Measurements from ENCODE around the gene ABCG5. TPM values are rescaled to one million over a fixed set of nuclear protein-coding genes. Genes with fewer than 3 reads are reported as not detected.
A peak's percentile ranks its signal among the peaks of the same experiment; 100 is the strongest.

ABCG5 gene
- total and polyA plus RNA-seq, 2 of the 4 experiments (the other 2 are of a cell fraction), result not detected

GRCh38 chr2:43832457-43832856 lies 6.2 kb downstream of the ABCG5 start:
- H4K20me1 ChIP-seq (ENCODE audit: insufficient read depth, low read length), result no peaks in the 10 kb centered on the region
- no peak overlapping the region for H3K56ac ChIP-seq (ENCODE audit: extremely low read depth, insufficient read depth, low read length)
- no peak overlapping the region for H3K27ac ChIP-seq (ENCODE audit: insufficient read depth, low read length)
- H3K9ac ChIP-seq (ENCODE audit: low read depth, low read length), result no peak overlapping the region
- 34% methylated on average over 2 of the region's 3 CpGs; no CpG with 5 or more reads in 1 of the 2 experiments for WGBS, 2 experiments (ENCODE audit: extremely low coverage in 2 of 2, insufficient read length in 1 of 2)
- no peak overlapping the region for H2BK20ac ChIP-seq (ENCODE audit: low read depth, low read length)
- BruUV-seq (replicated peaks), result no TSS peak
- H2BK5ac ChIP-seq (ENCODE audit: low read depth, low read length, poor library complexity, severe bottlenecking), result no peak overlapping the region
- no peak for DNase-seq
- H3K79me1 ChIP-seq (ENCODE audit: low read depth in 1 of 2, low read length in 2 of 2), result no peaks in the 10 kb centered on the region
- no peak overlapping the region for H3K4me2 ChIP-seq (ENCODE audit: low read depth, low read length)
- H2AFZ ChIP-seq (replicated peaks; ENCODE audit: low read length, poor library complexity), result no peak overlapping the region
- H3K4me1 ChIP-seq (ENCODE audit: control insufficient read depth, insufficient read depth, low read length), result no peaks in the 10 kb centered on the region; the same call in 1 of the 2 replicates
- H4K91ac ChIP-seq (ENCODE audit: insufficient read depth, low read depth, low read length), result no peak overlapping the region
- no peak overlapping the region for H3K4me3 ChIP-seq (ENCODE audit: insufficient read depth, low read depth, low read length)
- H3K23ac ChIP-seq (ENCODE audit: low read depth, low read length), result no peak overlapping the region
- CTCF ChIA-PET, result no interaction called here
- TF ChIP-seq MAFK (IDR thresholded peaks at IDR 0.05; ENCODE audit: low read depth, low read length), result peak; percentile 74
- TF ChIP-seq RAD21 (IDR thresholded peaks at IDR 0.05; ENCODE audit: low read length), result no peak
- H2AK5ac ChIP-seq (ENCODE audit: low read depth, low read length), result no peak overlapping the region
- H3K9me1 ChIP-seq (ENCODE audit: insufficient read depth, low read length), result no peaks in the 10 kb centered on the region
- H4K8ac ChIP-seq (ENCODE audit: low read depth in 2 of 2, low read length in 2 of 2), result no peak overlapping the region
- H2BK15ac ChIP-seq (ENCODE audit: low read depth, low read length), result no peak overlapping the region
- H3K9me3 ChIP-seq (ENCODE audit: control insufficient read depth, insufficient read depth, low read length), result no peaks in the 10 kb centered on the region
- no peak overlapping the region for H3K14ac ChIP-seq (replicated peaks; ENCODE audit: low read depth, low read length)
- intact Hi-C loops (cut with micrococcal nuclease), result no loop called here
- POLR2A ChIA-PET (ENCODE audit: unreplicated experiment), result no interaction called here
- peaks cover 51% of the 10 kb centered on the region for H3K27me3 ChIP-seq (ENCODE audit: control insufficient read depth, insufficient read depth, low read length)
- no peak overlapping the region for H2AK9ac ChIP-seq (replicated peaks; ENCODE audit: low read depth, low read length, poor library complexity)
- ATAC-seq (ENCODE audit: low read depth), result no peak
- no peak overlapping the region for H4K5ac ChIP-seq (ENCODE audit: low read depth, low read length)
- no peaks in the 10 kb centered on the region for H3K36me3 ChIP-seq (ENCODE audit: control insufficient read depth, insufficient read depth, low read length)
- in situ Hi-C loops (cut with MboI; ENCODE audit: low sequenced_read_pairs), result no loop called here
- H3K18ac ChIP-seq (ENCODE audit: low read depth, low read length), result no peak overlapping the region
- no peak overlapping the region for H3K4ac ChIP-seq (ENCODE audit: low read depth, low read length)
- H2BK120ac ChIP-seq (ENCODE audit: low read depth, low read length), result no peak overlapping the region
- dilution Hi-C loops (cut with HindIII; ENCODE audit: low sequenced_read_pairs, unreplicated experiment), result no loop called here

Measured in IMR-90 (cell line).